Skeletal muscle satellite cell (primary cell): ENCODE measurements around the gene MBD6.

Source experiments
- H3K27me3 ChIP-seq: 2 replicates; pipeline ENCODE4 v1.7.0; 2013; ENCODE audit warnings: low read length; ENCODE audit not compliant: control insufficient read depth, insufficient read depth
- H3K36me3 ChIP-seq: 2 replicates; pipeline ENCODE4 v1.7.0; 2013; ENCODE audit warnings: mild to moderate bottlenecking, control low read depth, low read length; ENCODE audit not compliant: insufficient read depth
- H3K4me1 ChIP-seq: 2 replicates; pipeline ENCODE4 v1.7.0; 2013; ENCODE audit warnings: low read length; ENCODE audit not compliant: control insufficient read depth, insufficient read depth
- H3K4me2 ChIP-seq: 2 replicates; pipeline ENCODE4 v1.7.0; 2013; ENCODE audit warnings: mild to moderate bottlenecking, low read length
- H3K4me3 ChIP-seq: 2 replicates; pipeline ENCODE4 v1.7.0; 2013; ENCODE audit warnings: low read length
- H3K9ac ChIP-seq: 2 replicates; pipeline ENCODE4 v1.7.0; 2013; ENCODE audit warnings: mild to moderate bottlenecking, low read depth, low read length, moderate library complexity
- H3K9me3 ChIP-seq: replicated peaks from 2 replicates; pipeline ENCODE4 v1.7.0; 2013; ENCODE audit warnings: mild to moderate bottlenecking, control low read depth, low read length

MBD6 gene

DNA sequence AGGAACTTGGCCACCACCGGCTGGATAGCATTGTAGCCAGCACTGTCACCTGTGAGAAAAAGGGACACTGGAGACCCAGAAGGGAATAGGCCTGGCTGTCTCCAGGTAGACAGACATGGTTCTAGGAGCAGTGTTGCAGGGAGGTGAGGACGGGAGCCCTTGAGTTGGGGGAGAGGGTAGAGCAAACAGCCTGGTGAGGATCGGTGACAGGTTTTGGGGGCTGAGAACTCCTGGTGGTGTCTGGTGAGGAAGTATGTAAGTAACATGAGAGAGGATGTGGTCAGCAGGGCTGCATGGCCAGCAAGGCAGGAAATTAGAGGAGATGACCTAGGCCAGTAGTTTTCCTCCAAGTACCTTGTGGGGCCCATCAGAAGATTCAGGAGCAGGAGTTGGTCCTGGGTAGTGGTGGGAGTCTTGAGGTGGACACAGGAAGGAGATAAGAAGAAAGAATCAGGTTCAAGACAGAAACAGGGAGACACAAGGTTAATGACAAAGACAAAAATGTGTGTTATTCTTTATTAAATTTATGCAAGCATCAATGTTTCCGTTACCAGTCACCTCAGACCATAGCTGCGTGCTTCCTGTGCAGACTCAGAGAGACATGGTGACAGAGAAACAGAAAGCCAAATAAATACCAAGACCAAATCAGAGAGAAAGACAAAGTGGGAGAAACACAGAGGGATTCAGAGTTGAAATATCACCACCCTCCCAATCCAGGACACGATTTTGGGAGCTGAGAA lies 43.1 kb upstream of the MBD6 start, which contains the start of gene ARHGAP9:
TSS of gene ARHGAP9 (minus strand) at position 491 of the 740 bp plus-strand sequence. CDS start at position 31, 460 bp downstream.
- Histone ChIP-seq H3K4me2 (no peak within 1 kb of the TSS), H3K27me3 (peaks cover 47% of the 10 kb centered on the region), H3K4me1 (peaks cover 14% of the 10 kb centered on the region), H3K4me3 (no peak within 1 kb of the TSS), H3K36me3 (no peaks in the 10 kb centered on the region), H3K9ac (no peak within 1 kb of the TSS), H3K9me3 (no peaks in the 10 kb centered on the region)

DNA sequence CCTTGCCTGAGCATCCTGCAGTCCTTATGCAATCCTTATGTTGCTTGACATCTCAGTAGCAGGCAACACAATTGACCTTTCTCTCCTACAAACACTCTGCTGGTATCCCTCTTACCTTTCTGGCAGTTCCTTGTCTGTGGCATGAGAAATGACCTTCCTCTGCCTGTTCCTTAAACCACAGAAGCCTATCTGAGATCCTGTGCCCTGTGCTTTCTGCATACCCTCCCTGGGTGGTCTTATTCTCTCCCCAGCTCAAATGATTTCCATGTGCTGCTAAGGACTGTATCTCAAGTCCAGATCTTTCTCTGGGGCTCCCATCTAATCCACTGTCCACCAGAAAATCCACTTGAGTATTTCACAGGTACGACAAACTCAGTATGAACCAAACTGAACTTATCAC lies 41.0 kb upstream of the MBD6 start:
- H3K9ac ChIP-seq: no peak overlapping the region
- peaks cover 9% of the 10 kb centered on the region for H3K4me1 ChIP-seq
- H3K27me3 ChIP-seq: peaks cover 27% of the 10 kb centered on the region
- no peaks in the 10 kb centered on the region for H3K36me3 ChIP-seq
- H3K4me2 ChIP-seq: no peak overlapping the region
- no peaks in the 10 kb centered on the region for H3K9me3 ChIP-seq
- no peak overlapping the region for H3K4me3 ChIP-seq

DNA sequence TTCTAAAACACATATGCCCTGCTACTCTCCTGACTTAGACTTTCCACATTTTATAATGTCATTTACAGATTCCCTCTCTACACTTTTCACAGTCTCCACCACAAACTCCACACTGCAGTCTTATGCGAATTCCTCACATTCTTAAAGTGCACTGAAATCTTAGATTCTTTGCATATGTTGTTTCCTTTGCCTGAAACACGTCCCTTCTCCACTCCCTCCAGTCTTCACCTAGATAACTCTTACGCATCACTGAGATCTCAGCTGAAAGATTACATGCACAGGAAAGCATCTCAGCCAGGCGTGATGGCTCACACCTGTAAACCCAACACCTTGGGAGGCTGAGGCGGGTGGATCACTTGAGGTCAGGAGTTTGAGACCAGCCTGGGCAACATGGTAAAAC lies 39.2 kb upstream of the MBD6 start:
- H3K36me3 ChIP-seq: no peaks in the 10 kb centered on the region
- peak overlapping the region; percentile 8 for H3K4me2 ChIP-seq
- peaks cover 21% of the 10 kb centered on the region for H3K27me3 ChIP-seq

DNA sequence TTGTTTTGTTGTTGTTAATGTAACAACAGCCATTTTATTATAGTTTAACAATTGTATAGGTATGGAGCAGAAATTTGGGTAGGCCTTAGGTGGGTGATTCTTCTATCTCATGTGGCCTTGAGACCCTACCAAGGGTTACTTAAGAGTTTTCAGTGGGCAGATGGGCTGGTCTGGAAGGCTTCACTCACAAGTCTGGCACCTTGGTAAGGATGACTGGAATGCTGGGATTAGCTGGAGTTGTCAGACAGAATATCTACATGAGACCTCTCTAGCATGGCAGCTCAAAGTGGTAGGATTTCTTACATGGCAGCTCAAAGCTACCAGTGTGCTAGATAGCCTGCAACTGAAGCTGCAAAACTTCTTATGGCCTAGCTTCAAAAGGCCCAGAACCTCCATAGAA lies 36.9 kb upstream of the MBD6 start:
- Histone ChIP-seq H3K4me1 (peaks cover 20% of the 10 kb centered on the region), H3K4me2 (no peak overlapping the region), H3K4me3 (no peak overlapping the region), H3K36me3 (peaks cover 14% of the 10 kb centered on the region), H3K9me3 (no peaks in the 10 kb centered on the region), H3K27me3 (peaks cover 11% of the 10 kb centered on the region), H3K9ac (no peak overlapping the region)

More for the DNA sequence above, 39.2 kb upstream of the MBD6 start:
- no peaks in the 10 kb centered on the region for H3K9me3 ChIP-seq
- peaks cover 14% of the 10 kb centered on the region for H3K4me1 ChIP-seq
- H3K9ac ChIP-seq: no peak overlapping the region
- no peak overlapping the region for H3K4me3 ChIP-seq

DNA sequence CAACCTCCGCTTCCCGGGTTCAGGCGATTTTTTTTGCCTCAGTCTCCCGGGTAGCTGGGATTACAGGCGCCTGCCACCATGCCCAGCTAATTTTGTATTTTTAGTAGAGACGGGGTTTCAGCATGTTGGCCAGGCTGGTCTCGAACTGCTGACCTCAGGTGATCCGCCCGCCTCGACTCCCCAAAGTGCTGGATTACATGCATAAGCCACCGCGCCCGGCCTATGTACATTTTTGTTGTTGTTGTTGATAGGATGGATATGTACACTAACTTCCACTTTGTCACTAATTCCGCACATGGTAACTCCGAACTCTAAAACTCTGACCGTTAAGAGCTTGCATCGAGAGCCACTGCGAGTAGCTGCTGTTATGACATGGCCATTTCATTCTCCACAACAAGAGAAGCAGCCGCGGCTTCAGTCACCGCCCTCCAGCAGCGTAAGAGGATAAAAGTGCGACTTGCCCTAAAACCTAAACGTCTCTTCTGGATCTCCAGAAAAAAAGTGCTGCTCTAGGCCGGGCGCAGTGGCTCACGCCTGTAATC lies 35.5 kb upstream of the MBD6 start:
- peak overlapping the region; percentile 93 for H3K4me3 ChIP-seq

DNA sequence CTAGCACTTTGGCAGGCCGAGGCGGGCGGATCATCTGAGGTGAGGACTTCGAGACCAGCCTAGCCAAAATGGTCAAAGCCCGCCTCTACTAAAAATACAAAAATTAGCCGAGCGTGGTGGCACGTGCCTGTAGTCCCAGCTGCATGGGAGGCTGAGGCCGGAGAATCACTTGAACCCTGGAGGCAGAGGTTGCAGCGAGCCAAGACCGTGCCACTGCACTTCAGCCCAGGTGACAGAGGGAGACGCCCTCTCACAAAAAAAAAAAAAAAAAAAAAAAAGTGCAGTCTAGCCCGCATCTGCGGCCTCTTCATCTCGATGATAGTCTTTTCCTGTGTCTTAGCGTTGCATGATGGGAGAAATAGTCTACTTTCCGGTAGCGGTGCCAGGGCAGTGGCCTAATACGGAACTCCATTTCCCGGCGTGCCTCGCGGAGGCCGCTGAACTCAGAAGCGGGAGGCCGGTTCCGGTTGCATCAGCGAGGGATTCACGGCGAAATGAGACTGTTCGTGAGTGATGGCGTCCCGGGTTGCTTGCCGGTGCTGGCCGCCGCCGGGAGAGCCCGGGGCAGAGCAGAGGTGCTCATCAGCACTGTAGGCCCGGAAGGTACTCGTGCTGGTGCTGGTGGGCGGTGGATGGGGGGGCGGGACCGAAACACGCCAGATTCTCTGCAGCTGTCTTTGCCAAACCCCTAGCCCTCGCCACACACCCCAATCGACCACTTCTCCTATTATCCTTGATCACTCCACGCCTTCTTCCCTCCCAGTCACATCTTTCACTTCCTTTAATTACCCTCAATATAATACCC lies 34.8 kb upstream of the MBD6 start, which contains the start of gene MARS1:
TSS of gene MARS1 (plus strand) at position 472 of the 805 bp plus-strand sequence. CDS start at position 495, 23 bp downstream.
- no peaks in the 10 kb centered on the region for H3K27me3 ChIP-seq
- peak within 1 kb of the TSS; percentile 94 for H3K4me2 ChIP-seq
- peak within 1 kb of the TSS; percentile 95 for H3K9ac ChIP-seq
- H3K9me3 ChIP-seq: no peaks in the 10 kb centered on the region
- H3K4me1 ChIP-seq: peaks cover 20% of the 10 kb centered on the region
- peak within 1 kb of the TSS; percentile 93 for H3K4me3 ChIP-seq
- H3K36me3 ChIP-seq: peaks cover 31% of the 10 kb centered on the region

More for the DNA sequence above, 35.5 kb upstream of the MBD6 start:
- Histone ChIP-seq H3K9ac (peak overlapping the region; percentile 38), H3K4me2 (peak overlapping the region; percentile 75), H3K36me3 (peaks cover 26% of the 10 kb centered on the region), H3K4me1 (peaks cover 20% of the 10 kb centered on the region), H3K9me3 (no peaks in the 10 kb centered on the region), H3K27me3 (no peaks in the 10 kb centered on the region)

DNA sequence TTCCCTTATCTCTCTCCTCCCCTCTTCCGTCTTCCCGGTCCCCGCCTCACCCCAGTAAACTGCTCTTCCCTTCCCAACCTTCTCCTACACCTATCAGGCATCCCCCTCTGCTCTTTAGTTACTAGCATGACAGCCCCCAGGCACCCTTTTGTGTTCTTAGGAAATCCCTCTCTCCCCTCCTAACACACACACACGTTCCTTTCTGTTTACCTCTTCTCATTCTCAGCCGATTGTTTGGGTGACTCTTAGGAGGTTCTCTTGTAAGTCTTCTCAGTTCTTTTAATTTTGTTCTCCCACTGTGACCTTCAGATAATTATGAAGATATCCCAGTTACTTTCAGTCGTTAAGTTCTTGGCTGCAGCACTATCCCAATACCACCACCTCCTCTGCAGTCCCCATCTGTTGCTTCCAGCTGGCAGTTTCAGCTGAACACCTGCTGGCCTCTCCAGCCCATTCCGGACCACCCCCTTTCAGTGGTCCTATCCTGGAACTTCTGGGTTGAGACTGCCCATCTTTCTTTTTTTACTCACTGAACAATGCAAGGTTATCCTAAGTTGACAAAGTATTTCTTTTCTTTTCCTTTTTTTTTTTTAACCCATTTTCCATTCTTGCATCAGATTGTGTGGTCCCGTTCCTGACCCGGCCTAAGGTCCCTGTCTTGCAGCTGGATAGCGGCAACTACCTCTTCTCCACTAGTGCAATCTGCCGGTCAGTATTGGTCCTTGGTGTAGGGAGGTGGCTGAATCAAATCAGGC lies 34.0 kb upstream of the MBD6 start:
- Histone ChIP-seq H3K27me3 (no peaks in the 10 kb centered on the region), H3K4me1 (peaks cover 16% of the 10 kb centered on the region), H3K9ac (peak overlapping the region; percentile 95), H3K4me2 (peak overlapping the region; percentile 94), H3K36me3 (peaks cover 33% of the 10 kb centered on the region), H3K4me3 (peak overlapping the region; percentile 93), H3K9me3 (no peaks in the 10 kb centered on the region)

DNA sequence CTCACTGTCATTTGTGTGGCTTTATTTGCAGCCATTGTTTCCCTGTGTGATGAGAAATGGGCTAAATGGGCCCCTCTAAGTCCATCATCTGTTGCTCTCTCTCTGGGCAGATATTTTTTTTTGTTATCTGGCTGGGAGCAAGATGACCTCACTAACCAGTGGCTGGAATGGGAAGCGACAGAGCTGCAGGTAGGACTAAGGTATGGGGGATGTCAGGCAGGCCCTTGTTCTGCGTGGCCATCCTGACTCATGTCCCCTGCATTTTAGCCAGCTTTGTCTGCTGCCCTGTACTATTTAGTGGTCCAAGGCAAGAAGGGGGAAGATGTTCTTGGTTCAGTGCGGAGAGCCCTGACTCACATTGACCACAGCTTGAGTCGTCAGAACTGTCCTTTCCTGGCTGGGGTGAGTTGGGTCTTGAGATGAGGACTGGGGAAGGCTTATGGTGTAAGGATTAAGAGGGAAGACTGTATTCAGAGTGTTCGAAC lies 33.4 kb upstream of the MBD6 start:
- Histone ChIP-seq H3K27me3 (no peaks in the 10 kb centered on the region), H3K9me3 (no peaks in the 10 kb centered on the region), H3K4me2 (peak overlapping the region; percentile 94), H3K9ac (peak overlapping the region; percentile 95), H3K36me3 (peaks cover 33% of the 10 kb centered on the region), H3K4me1 (peaks cover 16% of the 10 kb centered on the region), H3K4me3 (peak overlapping the region; percentile 93)

DNA sequence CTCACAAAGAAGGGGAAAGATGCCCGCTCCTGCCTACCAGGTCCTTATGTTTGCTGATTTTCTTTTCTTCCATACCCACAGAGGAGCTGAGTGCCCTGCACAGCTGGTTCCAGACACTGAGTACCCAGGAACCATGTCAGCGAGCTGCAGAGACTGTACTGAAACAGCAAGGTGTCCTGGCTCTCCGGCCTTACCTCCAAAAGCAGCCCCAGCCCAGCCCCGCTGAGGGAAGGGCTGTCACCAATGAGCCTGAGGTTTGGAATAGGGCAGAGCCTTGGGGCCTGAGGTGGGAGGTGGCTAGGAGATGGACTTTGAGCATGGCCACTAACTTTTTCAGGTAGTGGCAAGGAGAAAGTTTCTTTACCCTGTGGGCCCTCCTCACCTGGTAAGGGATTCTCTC lies 32.5 kb upstream of the MBD6 start:
- Histone ChIP-seq H3K4me3 (no peak overlapping the region), H3K9ac (no peak overlapping the region), H3K4me2 (no peak overlapping the region), H3K27me3 (no peaks in the 10 kb centered on the region), H3K4me1 (peaks cover 16% of the 10 kb centered on the region), H3K36me3 (peaks cover 33% of the 10 kb centered on the region), H3K9me3 (no peaks in the 10 kb centered on the region)

DNA sequence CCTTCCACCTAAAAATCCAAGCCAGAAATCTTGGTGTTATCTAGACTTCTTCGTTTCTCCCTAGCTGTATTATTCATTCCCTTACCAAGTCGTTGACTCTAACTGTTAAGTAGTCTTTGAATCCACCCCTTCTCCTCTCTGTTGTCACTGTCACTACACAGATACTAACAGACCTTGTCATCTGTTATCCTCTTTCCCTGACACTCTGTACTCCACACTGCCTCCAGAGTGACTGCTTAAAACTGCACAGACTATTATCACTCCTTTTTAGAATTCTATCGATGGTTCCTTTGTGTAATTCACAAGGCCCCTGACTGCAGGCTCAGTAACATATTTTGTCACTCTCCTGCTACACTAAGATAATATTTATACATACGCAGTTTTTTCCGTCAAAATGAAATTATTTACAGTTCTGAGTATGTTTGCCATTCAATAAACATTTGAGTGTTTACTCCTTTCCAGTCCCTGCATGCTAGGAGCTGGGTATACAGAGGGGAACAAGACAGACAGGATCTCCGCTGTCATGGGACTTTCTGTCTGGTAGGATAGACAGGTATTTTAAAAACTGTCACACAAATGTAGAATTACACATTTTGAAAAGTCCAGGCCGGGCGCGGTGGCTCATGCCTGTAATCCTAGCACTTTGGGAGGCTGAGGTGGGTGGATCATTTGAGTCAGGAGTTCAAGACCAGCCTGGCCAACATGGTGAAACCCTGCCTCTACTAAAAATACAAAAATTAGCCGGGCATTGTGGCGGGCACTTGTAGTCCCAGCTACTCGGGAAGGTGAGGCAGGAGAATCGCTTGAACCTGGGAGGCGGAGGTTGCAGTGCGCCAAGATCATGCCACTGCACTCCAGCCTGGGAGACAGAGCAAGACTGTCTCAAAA lies 31.0 kb upstream of the MBD6 start:
- Histone ChIP-seq H3K36me3 (peaks cover 36% of the 10 kb centered on the region), H3K27me3 (no peaks in the 10 kb centered on the region), H3K9me3 (no peaks in the 10 kb centered on the region), H3K4me2 (no peak overlapping the region), H3K4me1 (peaks cover 16% of the 10 kb centered on the region), H3K4me3 (no peak overlapping the region), H3K9ac (no peak overlapping the region)
